ENCODE results near the gene RHOV. TPM values are rescaled to one million over a fixed set of nuclear protein-coding genes. Genes with fewer than 3 reads are reported as not detected.
A peak's percentile ranks its signal among the peaks of the same experiment; 100 is the strongest.

The RHOV gene
- polyA plus RNA-seq, 1 donor (not counting 4 experiments of a cell fraction or from before 2014, with no cell fraction given), result 7.1 TPM

GRCh38 chr15:40843885-40844695 lies 29.9 kb downstream of the RHOV start, which contains the start of gene SPINT1:
SPINT1 (plus strand) TSS chr15:40844048; CDS start chr15:40844555, 507 bp downstream.
- Histone ChIP-seq H3K27me3 (ENCODE audit: control insufficient read depth, extremely low read depth, insufficient read depth, low read length) (no peaks in the 10 kb centered on the region), H3K9me1 (ENCODE audit: control insufficient read depth, extremely low read depth, insufficient read depth, low read length) (peaks cover 4% of the 10 kb centered on the region), H3K79me2 (ENCODE audit: control insufficient read depth, insufficient read depth, low read length) (peaks cover 45% of the 10 kb centered on the region), H3K4me1 (ENCODE audit: control insufficient read depth, extremely low read depth, insufficient read depth, low read length) (peaks cover 42% of the 10 kb centered on the region), H3K9me3 (ENCODE audit: control insufficient read depth, low read depth, low read length) (no peaks in the 10 kb centered on the region), H4K20me1 (ENCODE audit: control insufficient read depth, extremely low read depth, insufficient read depth, low read length) (peaks cover 21% of the 10 kb centered on the region), H3K4me3 (ENCODE audit: control insufficient read depth in 2 of 3, extremely low read depth in 1 of 3, insufficient read depth in 2 of 3, low read depth in 1 of 3, low read length in 3 of 3) (peak within 1 kb of the TSS; percentile 79 to 99 (median 95)), H3K36me3 (ENCODE audit: control insufficient read depth in 2 of 2, extremely low read depth in 1 of 2, insufficient read depth in 2 of 2, low read length in 2 of 2) (peaks cover 1 to 20% of the 10 kb centered on the region in 2 experiments), H3K9ac (ENCODE audit: control insufficient read depth, extremely low read depth, insufficient read depth, low read length) (peak within 1 kb of the TSS; percentile 85), H3K27ac (ENCODE audit: control insufficient read depth, insufficient read depth, low read length) (peak within 1 kb of the TSS; percentile 92), H3K4me2 (ENCODE audit: control insufficient read depth, extremely low read depth, insufficient read depth, low read depth, low read length) (peak within 1 kb of the TSS; percentile 97), H2AFZ (ENCODE audit: control insufficient read depth, low read length) (peak within 1 kb of the TSS; percentile 82)
- DNase-seq (ENCODE audit: low read depth, low spot score) (peak; percentile 55), FAIRE-seq (no peak)
- TF ChIP-seq CTCF (optimal IDR thresholded peaks at IDR 0.05 in 1 of 3, IDR thresholded peaks at IDR 0.05 in 1 of 3, conservative IDR thresholded peaks at IDR 0.05 in 1 of 3; ENCODE audit: extremely low read depth in 1 of 3, insufficient read depth in 2 of 3, low read length in 3 of 3), result no peak
- no peak for TF ChIP-seq EZH2 (IDR thresholded peaks at IDR 0.05; ENCODE audit: low read length)
- dilution Hi-C loops (cut with MboI; ENCODE audit: extremely low pct_ligation_motif_present, low sequenced_read_pairs), result no loop called here

- Histone ChIP-seq H3K79me2 (ENCODE audit: control insufficient read depth, insufficient read depth, low read length) (peaks cover 39% of the 10 kb centered on the region), H3K4me2 (ENCODE audit: control insufficient read depth, extremely low read depth, insufficient read depth, low read depth, low read length) (peak overlapping the region; percentile 97)
- DNase-seq (ENCODE audit: low read depth, low spot score), result no peak
Observed at GRCh38 chr15:40843261-40843884, 30.7 kb downstream of the RHOV start.

More at GRCh38 chr15:40843261-40843884, 30.7 kb downstream of the RHOV start:
- FAIRE-seq, result no peak
- Histone ChIP-seq H3K27ac (ENCODE audit: control insufficient read depth, insufficient read depth, low read length) (peak overlapping the region; percentile 92), H2AFZ (ENCODE audit: control insufficient read depth, low read length) (peak overlapping the region; percentile 82), H4K20me1 (ENCODE audit: control insufficient read depth, extremely low read depth, insufficient read depth, low read length) (peaks cover 21% of the 10 kb centered on the region), H3K4me3 (ENCODE audit: control insufficient read depth in 2 of 3, extremely low read depth in 1 of 3, insufficient read depth in 2 of 3, low read depth in 1 of 3, low read length in 3 of 3) (peak overlapping the region; percentile 79 to 99 (median 95)), H3K9ac (ENCODE audit: control insufficient read depth, extremely low read depth, insufficient read depth, low read length) (peak overlapping the region; percentile 85), H3K27me3 (ENCODE audit: control insufficient read depth, extremely low read depth, insufficient read depth, low read length) (no peaks in the 10 kb centered on the region), H3K4me1 (ENCODE audit: control insufficient read depth, extremely low read depth, insufficient read depth, low read length) (peaks cover 42% of the 10 kb centered on the region), H3K9me3 (ENCODE audit: control insufficient read depth, low read depth, low read length) (no peaks in the 10 kb centered on the region), H3K9me1 (ENCODE audit: control insufficient read depth, extremely low read depth, insufficient read depth, low read length) (peaks cover 4% of the 10 kb centered on the region), H3K36me3 (ENCODE audit: control insufficient read depth in 2 of 2, extremely low read depth in 1 of 2, insufficient read depth in 2 of 2, low read length in 2 of 2) (peaks cover 1 to 20% of the 10 kb centered on the region in 2 experiments)
- TF ChIP-seq CTCF (optimal IDR thresholded peaks at IDR 0.05 in 1 of 3, IDR thresholded peaks at IDR 0.05 in 1 of 3, conservative IDR thresholded peaks at IDR 0.05 in 1 of 3; ENCODE audit: extremely low read depth in 1 of 3, insufficient read depth in 2 of 3, low read length in 3 of 3) (no peak), EZH2 (IDR thresholded peaks at IDR 0.05; ENCODE audit: low read length) (no peak)
- dilution Hi-C loops (cut with MboI; ENCODE audit: extremely low pct_ligation_motif_present, low sequenced_read_pairs), result no loop called here

Measured in keratinocyte (primary cell).